HCT116 (cell line): ENCODE results near the gene NAA20. TPM values are rescaled to one million over a fixed set of nuclear protein-coding genes. Genes with fewer than 3 reads are reported as not detected.

Experiments
- ATAC-seq: fragments of 200-7000 bp; cut with Tn5 transposase; 2 replicates; pipeline ENCODE4 v1.9.1; 2020; ENCODE audit warnings: mild to moderate bottlenecking, moderate library complexity
- Bru-seq: library from RNA; stranded (reverse); fragments of 400-500 nt; gene quantifications from one replicate; lab custom pipeline; 2021; lab: Mats Ljungman, UMichigan
- BruChase-seq, 2 experiments: library from RNA; stranded (reverse); fragments of 400-500 nt; gene quantifications; one replicate each; lab custom pipeline; 2021; lab: Mats Ljungman, UMichigan
- BruUV-seq: library from RNA; stranded (reverse); fragments of 400-500 nt; replicated peaks from 2 replicates; lab custom pipeline; 2021; lab: Mats Ljungman, UMichigan
- CTCF ChIA-PET: fragments of 300-600 bp; sonication (Branson Sonifier 250); formaldehyde crosslinking; loops from one replicate; lab custom pipeline; 2021; ENCODE audit warnings: antibody characterized with exemption; lab: Charles Lee
- POLR2A ChIA-PET: fragments of 300-600, 350-600 bp; sonication (Branson Sonifier 250); formaldehyde crosslinking; loops from one replicate; lab custom pipeline; 2021; ENCODE audit warnings: antibody characterized with exemption; lab: Charles Lee
- RAD21 ChIA-PET, 2 experiments: fragments of 300-600 bp; sonication (Branson Sonifier 250); formaldehyde crosslinking; loops; one replicate each; lab custom pipeline; 2023; ENCODE audit warnings: low total read pairs in 2 of 2; ENCODE audit not compliant: uncharacterized antibody in 2 of 2, unreplicated experiment in 2 of 2, low non-redundant PET in 1 of 2; lab: Charles Lee
- DNase-seq: peaks from one replicate; pipeline ENCODE4 v3.0.0-alpha.2; 2010; ENCODE audit warnings: low read depth, low spot score
- H2AFZ ChIP-seq: fragments of 200-600 bp; shearing (Covaris generic), sonication (generic); 2 replicates; pipeline ENCODE4 v1.6.1; 2017; ENCODE audit warnings: low read depth, mixed run types, mixed read lengths, antibody characterized with exemption, low read length; ENCODE audit not compliant: poor library complexity, severe bottlenecking
- H3K27ac ChIP-seq: 2 replicates; pipeline ENCODE4 v1.5.1; 2012; ENCODE audit warnings: low read depth, low read length
- H3K27me3 ChIP-seq: fragments of 200-600 bp; sonication (generic); 2 replicates; pipeline ENCODE4 v1.6.1; 2016; ENCODE audit warnings: mixed run types, low read length, mixed read lengths; ENCODE audit not compliant: insufficient read depth
- H3K36me3 ChIP-seq, 2 experiments: fragments of 200-500 bp in 1 of 2; fragments of 200-600 bp in 1 of 2; sonication (Bioruptor generic) in 1 of 2; sonication (generic) in 1 of 2; 2 replicates each; pipeline versions ENCODE4 v1.5.1 to v1.6.1; 2014 to 2016; ENCODE audit warnings: low read length in 2 of 2, inconsistent platforms in 1 of 2, mixed read lengths in 1 of 2, mixed run types in 1 of 2; ENCODE audit not compliant: insufficient read depth in 2 of 2, control insufficient read depth in 1 of 2
- H3K4me1 ChIP-seq, 2 experiments: fragments of 200-600 bp in 1 of 2; sonication (generic) in 1 of 2; 2 replicates each; pipeline versions ENCODE4 v1.5.1 to v1.6.1; 2012 to 2017; ENCODE audit warnings: low read length in 2 of 2, inconsistent platforms in 1 of 2, mild to moderate bottlenecking in 1 of 2, mixed read lengths in 1 of 2, mixed run types in 1 of 2, moderate library complexity in 1 of 2; ENCODE audit not compliant: insufficient read depth in 2 of 2, control insufficient read depth in 1 of 2
- H3K4me2 ChIP-seq: fragments of 200-600 bp; sonication (generic); 2 replicates; pipeline ENCODE4 v1.6.1; 2017; ENCODE audit warnings: mixed run types, low read length, mixed read lengths
- H3K4me3 ChIP-seq, 2 experiments: fragments of 200-600 bp in 1 of 2; sonication (generic) in 1 of 2; replicated peaks in 1 of 2; 2 replicates each; pipeline ENCODE4 v1.5.1; 2011 to 2016; ENCODE audit warnings: low read length in 2 of 2, control low read depth in 1 of 2, low read depth in 1 of 2, mild to moderate bottlenecking in 1 of 2, mixed read lengths in 1 of 2, mixed run types in 1 of 2
- H3K79me2 ChIP-seq: fragments of 200-600 bp; sonication (generic); 2 replicates; pipeline ENCODE4 v1.6.1; 2017; ENCODE audit warnings: mild to moderate bottlenecking, mixed run types, low read length, moderate library complexity, mixed read lengths; ENCODE audit not compliant: insufficient read depth
- H3K9ac ChIP-seq: fragments of 200-600 bp; sonication (generic); 2 replicates; pipeline ENCODE4 v1.6.1; 2016; ENCODE audit warnings: low read length, mixed read lengths
- H3K9me2 ChIP-seq: fragments of 200-600 bp; sonication (generic), shearing (Covaris generic); 2 replicates; pipeline ENCODE4 v1.6.1; 2017; ENCODE audit warnings: mixed run types, mild to moderate bottlenecking, moderate library complexity; ENCODE audit not compliant: insufficient read depth
- H3K9me3 ChIP-seq, 2 experiments: fragments of 200-500 bp in 1 of 2; fragments of 200-600 bp in 1 of 2; sonication (Bioruptor generic) in 1 of 2; sonication (generic) in 1 of 2; 2 replicates each; pipeline ENCODE4 v1.6.1; 2014 to 2017; ENCODE audit warnings: low read length in 2 of 2, mixed read lengths in 2 of 2, inconsistent platforms in 1 of 2, low read depth in 1 of 2, mild to moderate bottlenecking in 1 of 2, mixed run types in 1 of 2, moderate library complexity in 1 of 2; ENCODE audit not compliant: control insufficient read depth in 1 of 2, insufficient read depth in 1 of 2
- H4K20me1 ChIP-seq: fragments of 200-600 bp; sonication (generic), shearing (Covaris generic); 2 replicates; pipeline ENCODE4 v1.6.1; 2017; ENCODE audit warnings: mixed run types, mild to moderate bottlenecking, moderate library complexity; ENCODE audit not compliant: insufficient read depth
- ATF3 ChIP-seq: IDR thresholded peaks from 2 replicates; pipeline ENCODE4 v1.6.1; 2012
- CBX3 ChIP-seq: IDR thresholded peaks from 2 replicates; pipeline ENCODE4 v1.6.1; 2012; ENCODE audit warnings: low read depth
- CTCF ChIP-seq, 3 experiments: fragments of 200-600 bp in 1 of 3; sonication (generic) in 1 of 3; IDR thresholded peaks in 2 of 3; conservative IDR thresholded peaks in 1 of 3; 2 replicates each; pipeline ENCODE4 v1.5.1; 2012 to 2017; ENCODE audit warnings: low read depth in 2 of 3, low read length in 2 of 3, antibody characterized with exemption in 1 of 3, borderline replicate concordance in 1 of 3, control low read depth in 1 of 3, mild to moderate bottlenecking in 1 of 3, mixed read lengths in 1 of 3, mixed run types in 1 of 3, moderate library complexity in 1 of 3; ENCODE audit not compliant: insufficient read depth in 1 of 3
- EGR1 ChIP-seq: IDR thresholded peaks from 2 replicates; pipeline ENCODE4 v1.6.1; 2012; ENCODE audit warnings: low read depth
- EZH2phosphoT487 ChIP-seq: fragments of 200-600 bp; IDR thresholded peaks from 2 replicates; pipeline ENCODE4 v1.6.1; 2018; ENCODE audit warnings: antibody characterized with exemption, borderline replicate concordance
- JUND ChIP-seq: IDR thresholded peaks from 2 replicates; pipeline ENCODE4 v1.6.1; 2012
- MAX ChIP-seq: IDR thresholded peaks from 2 replicates; pipeline ENCODE4 v1.6.1; 2012
- POLR2A ChIP-seq: IDR thresholded peaks from 2 replicates; pipeline ENCODE4 v1.7.0; 2011; ENCODE audit warnings: borderline replicate concordance; ENCODE audit not compliant: insufficient read depth, insufficient read length; ENCODE audit errors: extremely low read depth
- POLR2AphosphoS5 ChIP-seq: IDR thresholded peaks from 2 replicates; pipeline ENCODE4 v1.6.1; 2011; ENCODE audit warnings: mild to moderate bottlenecking, low read depth, low read length, moderate library complexity
- RAD21 ChIP-seq: IDR thresholded peaks from 2 replicates; pipeline ENCODE4 v1.6.1; 2012; ENCODE audit warnings: low read depth, mild to moderate bottlenecking
- REST ChIP-seq: IDR thresholded peaks from 2 replicates; pipeline ENCODE4 v1.6.1; 2012; ENCODE audit warnings: low read depth
- SIN3A ChIP-seq: IDR thresholded peaks from 2 replicates; pipeline ENCODE4 v1.6.1; 2012; ENCODE audit warnings: low read depth
- TCF7L2 ChIP-seq: IDR thresholded peaks from 2 replicates; pipeline ENCODE4 v1.7.0; 2011; ENCODE audit warnings: borderline replicate concordance, inconsistent platforms; ENCODE audit not compliant: insufficient read depth, insufficient read length; ENCODE audit errors: extremely low read depth
- YY1 ChIP-seq: IDR thresholded peaks from 2 replicates; pipeline ENCODE4 v1.6.1; 2011; ENCODE audit warnings: low read length, low read depth, moderate library complexity, mild to moderate bottlenecking; ENCODE audit not compliant: insufficient replicate concordance; ENCODE audit errors: extremely low read depth
- ZFX ChIP-seq: fragments of 450-650 bp; IDR thresholded peaks from 2 replicates; pipeline ENCODE4 v1.6.1; 2017
- ZNF274 ChIP-seq: fragments of 200-500 bp; sonication (Bioruptor generic); IDR thresholded peaks from 2 replicates; pipeline ENCODE4 v1.6.1; 2014; ENCODE audit warnings: mild to moderate bottlenecking, low read depth, low read length, inconsistent platforms
- intact Hi-C: fragments of 100-400 bp; cut with micrococcal nuclease; formaldehyde crosslinking; loops from 2 replicates; pipeline ENCODE4 v1.10.0; 2022
- long read RNA-seq: library from polyadenylated mRNA; unstranded; transcript quantifications from one replicate; pipeline ENCODE4 v2.0.0, GENCODE V29; 2021; ENCODE audit not compliant: unreplicated experiment
- polyA plus RNA-seq: library from polyadenylated mRNA; unstranded; fragments of >200 nt; gene quantifications from 2 replicates; pipeline ENCODE4 v1.2.1, GENCODE V29; 2012; ENCODE audit warnings: missing spikeins
- total RNA-seq: library from RNA; stranded (reverse); gene quantifications from one replicate; pipeline ENCODE4 v1.2.1, GENCODE V29; 2021; ENCODE audit not compliant: unreplicated experiment

Gene NAA20
- total RNA-seq, result 71.5 TPM
- polyA plus RNA-seq, result 38.9 and 53.5 TPM in 2 replicates
- Bru-seq, nascent RNA, result percentile 92 among the genes with signal in this experiment
- BruChase-seq, experiment 1, labeled RNA remaining after a 6-hour chase, result percentile 93 among the genes with signal in this experiment
- percentile 91 among the genes with signal in this experiment for BruChase-seq, experiment 2, labeled RNA remaining after a 2-hour chase
- long read RNA-seq, transcript NAA20-202 (6 exons, 1,260 nt), result major isoform, 91 of 113 reads
- long read RNA-seq, partial matches to known transcripts, result 13 of 113 reads
- long read RNA-seq, other reads (novel, unspliced or antisense), result 8 of 113 reads

GRCh38 chr20:20017001-20017843, at the start of gene NAA20:
NAA20 (plus strand) TSS chr20:20017362; CDS start chr20:20017397, 35 bp downstream.
- Histone ChIP-seq H3K4me2 (peak within 1 kb of the TSS; percentile 87), H3K79me2 (peaks cover 51% of the 10 kb centered on the region), H3K9me3 (no peaks in the 10 kb centered on the region), H2AFZ (peak within 1 kb of the TSS; percentile 88), H3K36me3 (no peaks in the 10 kb centered on the region), H4K20me1 (peaks cover 8% of the 10 kb centered on the region; the same call in 1 of the 2 replicates), H3K27ac (peak within 1 kb of the TSS; percentile 77), H3K4me3 (peak within 1 kb of the TSS; percentile 89 to 98), H3K27me3 (no peaks in the 10 kb centered on the region), H3K9me2 (no peaks in the 10 kb centered on the region), H3K9ac (peak within 1 kb of the TSS; percentile 92), H3K4me1 (peaks cover 22 to 30% of the 10 kb centered on the region in 2 experiments)
- CTCF ChIA-PET, result interaction anchor here (1.1 to 2.3 kb wide), 4 partner anchors 10 to 36 kb away, joined by 3 to 14 read pairs (median 5); partner anchors contain the start of genes CFAP61 and CRNKL1
- peak; percentile 91 for DNase-seq
- POLR2A ChIA-PET, result interaction anchor here (1.0 to 1.7 kb wide), 3 partner anchors 9 to 25 kb away, joined by 3 to 5 read pairs (median 4); no protein-coding TSS in a partner anchor
- no TSS peak for BruUV-seq
- RAD21 ChIA-PET, result no interaction called here
- ATAC-seq, result peak; percentile 95
- intact Hi-C loops, result loop anchor here (5.0 kb wide), 1 partner anchor 230 kb away; no protein-coding TSS in a partner anchor
- TF ChIP-seq CBX3, result peak; percentile 24
- TF ChIP-seq ZNF274, result no peak
- TF ChIP-seq YY1, result no peak
- TF ChIP-seq POLR2A, result peak; percentile 54
- no peak for TF ChIP-seq EZH2phosphoT487
- peak; percentile 40 for TF ChIP-seq RAD21
- TF ChIP-seq CTCF (IDR thresholded peaks at IDR 0.05 in 2 of 3, conservative IDR thresholded peaks at IDR 0.05 in 1 of 3; ENCODE audit: borderline replicate concordance in 1 of 3, insufficient read depth in 1 of 3, low read depth in 2 of 3, low read length in 2 of 3), result peak in 2 of 3 experiments; percentile 46 to 68; a peak in 4 of 6 replicates
- no peak for TF ChIP-seq JUND
- TF ChIP-seq ZFX, result peak; percentile 92
- no peak for TF ChIP-seq SIN3A
- TF ChIP-seq TCF7L2, result peak; percentile 17
- TF ChIP-seq ATF3, result no peak
- no peak for TF ChIP-seq REST
- peak; percentile 73 for TF ChIP-seq POLR2AphosphoS5
- peak; percentile 81 for TF ChIP-seq MAX
- no peak for TF ChIP-seq EGR1
